IMR-90 (cell line): ENCODE data around the gene FERD3L. TPM values are rescaled to one million over a fixed set of nuclear protein-coding genes. Genes with fewer than 3 reads are reported as not detected.
A peak's percentile ranks its signal among the peaks of the same experiment; 100 is the strongest.

ENCODE experiments used
- ATAC-seq: fragments of 200-7000 bp; cut with Tn5 transposase; 2 replicates; pipeline ENCODE4 v1.9.1; 2020; ENCODE audit warnings: low read depth, mild to moderate bottlenecking, moderate library complexity
- Bru-seq: library from RNA; stranded (reverse); fragments of 400-500 nt; gene quantifications from one replicate; lab custom pipeline; 2021; lab: Mats Ljungman, UMichigan
- BruChase-seq, 2 experiments: library from RNA; stranded (reverse); fragments of 400-500 nt; gene quantifications; one replicate each; lab custom pipeline; 2021; lab: Mats Ljungman, UMichigan
- BruUV-seq: library from RNA; stranded (reverse); fragments of 400-500 nt; replicated peaks from 2 replicates; lab custom pipeline; 2021; lab: Mats Ljungman, UMichigan
- CTCF ChIA-PET: fragments of 300-600 bp; formaldehyde crosslinking; extraction: SDS; loops from one replicate; lab custom pipeline; 2021; ENCODE audit warnings: antibody characterized with exemption; lab: Yijun Ruan, JAX
- POLR2A ChIA-PET: fragments of 300-600 bp; sonication (Branson Sonifier 250); formaldehyde crosslinking; loops from one replicate; lab custom pipeline; 2022; ENCODE audit warnings: antibody characterized with exemption; ENCODE audit not compliant: unreplicated experiment; lab: Charles Lee
- DNase-seq: peaks from one replicate; pipeline ENCODE4 v3.0.0; 2013
- H2AFZ ChIP-seq: replicated peaks from 2 replicates; pipeline ENCODE3; 2013; ENCODE audit warnings: low read length, mild to moderate bottlenecking; ENCODE audit not compliant: poor library complexity
- H2AK5ac ChIP-seq: 2 replicates; pipeline ENCODE4 v1.6.1; 2013; ENCODE audit warnings: low read depth, low read length, inconsistent platforms
- H2AK9ac ChIP-seq: replicated peaks from 2 replicates; pipeline ENCODE3; 2013; ENCODE audit warnings: mild to moderate bottlenecking, low read depth, low read length, moderate library complexity; ENCODE audit not compliant: poor library complexity
- H2BK120ac ChIP-seq: 2 replicates; pipeline ENCODE4 v1.6.1; 2013; ENCODE audit warnings: low read depth, low read length, inconsistent platforms
- H2BK15ac ChIP-seq: 3 replicates; pipeline ENCODE4 v1.6.1; 2013; ENCODE audit warnings: low read depth, low read length, inconsistent platforms
- H2BK20ac ChIP-seq: 2 replicates; pipeline ENCODE4 v1.6.1; 2013; ENCODE audit warnings: low read depth, mild to moderate bottlenecking, inconsistent platforms, low read length, moderate library complexity
- H2BK5ac ChIP-seq: 2 replicates; pipeline ENCODE4 v1.6.1; 2013; ENCODE audit warnings: mild to moderate bottlenecking, low read depth, low read length, inconsistent platforms; ENCODE audit not compliant: poor library complexity, severe bottlenecking
- H3K14ac ChIP-seq: replicated peaks from 2 replicates; pipeline ENCODE4 v1.6.1; 2013; ENCODE audit warnings: low read depth, low read length, inconsistent platforms
- H3K18ac ChIP-seq: 2 replicates; pipeline ENCODE4 v1.6.1; 2013; ENCODE audit warnings: low read depth, low read length, control low read depth
- H3K23ac ChIP-seq: 2 replicates; pipeline ENCODE4 v1.6.1; 2013; ENCODE audit warnings: low read depth, low read length, inconsistent platforms
- H3K27ac ChIP-seq: 2 replicates; pipeline ENCODE4 v1.5.1; 2013; ENCODE audit warnings: mild to moderate bottlenecking, control low read depth, low read length; ENCODE audit not compliant: insufficient read depth
- H3K27me3 ChIP-seq: 2 replicates; pipeline ENCODE4 v1.6.1; 2013; ENCODE audit warnings: low read length; ENCODE audit not compliant: control insufficient read depth, insufficient read depth
- H3K36me3 ChIP-seq: 2 replicates; pipeline ENCODE4 v1.6.1; 2013; ENCODE audit warnings: low read length, mixed read lengths; ENCODE audit not compliant: control insufficient read depth, insufficient read depth
- H3K4ac ChIP-seq: 2 replicates; pipeline ENCODE4 v1.6.1; 2013; ENCODE audit warnings: low read depth, low read length, inconsistent platforms
- H3K4me1 ChIP-seq: 2 replicates; pipeline ENCODE4 v1.6.1; 2013; ENCODE audit warnings: low read length, mixed read lengths; ENCODE audit not compliant: control insufficient read depth, insufficient read depth
- H3K4me2 ChIP-seq: 2 replicates; pipeline ENCODE4 v1.6.1; 2013; ENCODE audit warnings: low read depth, mild to moderate bottlenecking, control low read depth, low read length, moderate library complexity
- H3K4me3 ChIP-seq: 2 replicates; pipeline ENCODE4 v1.5.1; 2013; ENCODE audit warnings: low read depth, mild to moderate bottlenecking, control low read depth, low read length, moderate library complexity; ENCODE audit not compliant: insufficient read depth
- H3K56ac ChIP-seq: 2 replicates; pipeline ENCODE4 v1.6.1; 2013; ENCODE audit warnings: low read length, inconsistent platforms; ENCODE audit not compliant: insufficient read depth; ENCODE audit errors: extremely low read depth
- H3K79me1 ChIP-seq, 2 experiments: 2 replicates each; pipeline ENCODE4 v1.6.1; 2013; ENCODE audit warnings: low read length in 2 of 2, inconsistent platforms in 1 of 2, low read depth in 1 of 2
- H3K9ac ChIP-seq: 2 replicates; pipeline ENCODE4 v1.6.1; 2013; ENCODE audit warnings: low read depth, low read length, control low read depth
- H3K9me1 ChIP-seq: 2 replicates; pipeline ENCODE4 v1.6.1; 2013; ENCODE audit warnings: low read length, inconsistent platforms; ENCODE audit not compliant: insufficient read depth
- H3K9me3 ChIP-seq: 2 replicates; pipeline ENCODE4 v1.6.1; 2013; ENCODE audit warnings: low read length; ENCODE audit not compliant: control insufficient read depth, insufficient read depth
- H4K20me1 ChIP-seq: 2 replicates; pipeline ENCODE4 v1.6.1; 2013; ENCODE audit warnings: low read length, inconsistent platforms; ENCODE audit not compliant: insufficient read depth
- H4K5ac ChIP-seq: 2 replicates; pipeline ENCODE4 v1.6.1; 2013; ENCODE audit warnings: mild to moderate bottlenecking, low read depth, low read length, control low read depth
- H4K8ac ChIP-seq, 2 experiments: 2 replicates each; pipeline ENCODE4 v1.6.1; 2013; ENCODE audit warnings: low read depth in 2 of 2, low read length in 2 of 2, control low read depth in 1 of 2, inconsistent platforms in 1 of 2
- H4K91ac ChIP-seq: 2 replicates; pipeline ENCODE4 v1.6.1; 2013; ENCODE audit warnings: low read depth, low read length, inconsistent platforms; ENCODE audit not compliant: insufficient read depth
- BHLHE40 ChIP-seq: fragments of 150-350 bp; IDR thresholded peaks from 2 replicates; pipeline ENCODE4 v1.6.1; 2016; ENCODE audit warnings: mild to moderate bottlenecking, low read depth, low read length
- CEBPB ChIP-seq: IDR thresholded peaks from 2 replicates; pipeline ENCODE4 v1.6.1; 2012; ENCODE audit warnings: low read depth, low read length, improper control_type of control experiment
- CHD1 ChIP-seq: IDR thresholded peaks from 2 replicates; pipeline ENCODE4 v1.6.1; 2012; ENCODE audit warnings: low read depth, low read length, improper control_type of control experiment
- ELK1 ChIP-seq: fragments of 150-350 bp; IDR thresholded peaks from 2 replicates; pipeline ENCODE4 v1.6.1; 2016; ENCODE audit warnings: low read depth, mild to moderate bottlenecking, low read length, moderate library complexity, borderline replicate concordance
- FOS ChIP-seq: fragments of 150-350 bp; IDR thresholded peaks from 2 replicates; pipeline ENCODE4 v1.6.1; 2016; ENCODE audit warnings: low read depth, low read length
- MAFK ChIP-seq: IDR thresholded peaks from 2 replicates; pipeline ENCODE4 v1.6.1; 2012; ENCODE audit warnings: low read depth, low read length, improper control_type of control experiment
- MAZ ChIP-seq: IDR thresholded peaks from 2 replicates; pipeline ENCODE4 v1.6.1; 2012; ENCODE audit warnings: low read depth, mild to moderate bottlenecking, low read length, improper control_type of control experiment, moderate library complexity, borderline replicate concordance
- MXI1 ChIP-seq: IDR thresholded peaks from 2 replicates; pipeline ENCODE4 v1.6.1; 2012; ENCODE audit warnings: low read depth, mild to moderate bottlenecking, low read length, moderate library complexity, borderline replicate concordance
- NFE2L2 ChIP-seq: fragments of 150-350 bp; IDR thresholded peaks from 2 replicates; pipeline ENCODE4 v1.6.1; 2016; ENCODE audit warnings: low read depth, mild to moderate bottlenecking, low read length
- POLR2A ChIP-seq: IDR thresholded peaks from 2 replicates; pipeline ENCODE4 v1.6.1; 2012; ENCODE audit warnings: mild to moderate bottlenecking, low read depth, low read length
- RCOR1 ChIP-seq: IDR thresholded peaks from 2 replicates; pipeline ENCODE4 v1.6.1; 2012; ENCODE audit warnings: mild to moderate bottlenecking, low read length, improper control_type of control experiment; ENCODE audit not compliant: insufficient replicate concordance
- RFX5 ChIP-seq: IDR thresholded peaks from 2 replicates; pipeline ENCODE4 v1.8.0; 2012; ENCODE audit warnings: low read depth, mild to moderate bottlenecking, low read length, moderate library complexity
- SMC3 ChIP-seq: fragments of 150-350 bp; IDR thresholded peaks from 2 replicates; pipeline ENCODE4 v1.6.1; 2016; ENCODE audit warnings: low read depth, mild to moderate bottlenecking, antibody characterized with exemption, low read length, moderate library complexity
- USF2 ChIP-seq: fragments of 150-350 bp; IDR thresholded peaks from 2 replicates; pipeline ENCODE4 v1.6.1; 2017; ENCODE audit warnings: mild to moderate bottlenecking, antibody characterized with exemption, low read length, low read depth
- WGBS, 2 experiments: methylation state at CpG; one replicate each; pipeline versions ENCODE4 v1.1.5 to v1.1.7; 2013; ENCODE audit warnings: missing lambda C conversion rate in 2 of 2; ENCODE audit not compliant: insufficient read length in 1 of 2; ENCODE audit errors: extremely low coverage in 2 of 2; 5-methylcytosine and 5-hydroxymethylcytosine counted together
- dilution Hi-C: fragments of 300-500 bp; cut with HindIII; formaldehyde crosslinking; loops from one replicate; pipeline ENCODE4 v1.14.3; 2018; ENCODE audit warnings: low sequenced_read_pairs; ENCODE audit not compliant: unreplicated experiment
- in situ Hi-C: fragments of 300-500 bp; cut with MboI; formaldehyde crosslinking; loops from 3 replicates; pipeline ENCODE4 v1.14.3; 2019; ENCODE audit warnings: low sequenced_read_pairs, inconsistent platforms, mixed read lengths
- intact Hi-C: fragments of 100-400 bp; cut with micrococcal nuclease; formaldehyde crosslinking; loops from 2 replicates; pipeline ENCODE4 v1.10.0; 2022
- long read RNA-seq: library from polyadenylated mRNA; unstranded; transcript quantifications from one replicate; pipeline ENCODE4 v2.0.0, GENCODE V29; 2021; ENCODE audit not compliant: unreplicated experiment
- polyA plus RNA-seq, 3 experiments: library from polyadenylated mRNA; depleted of rRNA; stranded (reverse); fragments of >200 nt; gene quantifications; 2 replicates each; pipeline ENCODE4 v1.2.3, GENCODE V29; 2012; ENCODE audit warnings: low replicate concordance in 1 of 3
- total RNA-seq: library from RNA; depleted of rRNA; stranded (reverse); fragments of >200 nt; gene quantifications from 2 replicates; pipeline ENCODE4 v1.2.3, GENCODE V29; 2012; rRNA removed

Gene FERD3L, protein sequence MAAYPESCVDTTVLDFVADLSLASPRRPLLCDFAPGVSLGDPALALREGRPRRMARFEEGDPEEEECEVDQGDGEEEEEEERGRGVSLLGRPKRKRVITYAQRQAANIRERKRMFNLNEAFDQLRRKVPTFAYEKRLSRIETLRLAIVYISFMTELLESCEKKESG
- not detected in 2 replicates for total RNA-seq
- not detected in 2 replicates for polyA plus RNA-seq (2012; rRNA removed)
- polyA plus RNA-seq (2012; cell fraction: cytosol; rRNA removed) = not detected in 2 replicates
- polyA plus RNA-seq (2012; cell fraction: nucleus; rRNA removed; ENCODE audit: low replicate concordance) = not detected in 2 replicates
- not detected for Bru-seq, nascent RNA
- BruChase-seq, experiment 1, labeled RNA remaining after a 6-hour chase = not detected
- not detected for BruChase-seq, experiment 2, labeled RNA remaining after a 2-hour chase
- long read RNA-seq = 0 reads

- no peak within 1 kb of the TSS for H3K27ac ChIP-seq
- in situ Hi-C loops (no loop called here), dilution Hi-C loops (no loop called here), intact Hi-C loops (no loop called here)
- peaks cover 32% of the 10 kb centered on the region for H3K27me3 ChIP-seq
- H4K20me1 ChIP-seq = no peaks in the 10 kb centered on the region
- no peaks in the 10 kb centered on the region for H3K9me1 ChIP-seq
- no peak within 1 kb of the TSS for H2BK20ac ChIP-seq
- POLR2A ChIA-PET = no interaction called here
- H3K9ac ChIP-seq = no peak within 1 kb of the TSS
- ATAC-seq (no peak), DNase-seq (no peak)
- H3K23ac ChIP-seq = no peak within 1 kb of the TSS; the same call in 1 of the 2 replicates
- peak within 1 kb of the TSS; percentile 54 for H2AFZ ChIP-seq
- H3K9me3 ChIP-seq = peaks cover 13% of the 10 kb centered on the region
- H3K4ac ChIP-seq = no peak within 1 kb of the TSS
- no peak within 1 kb of the TSS for H3K4me3 ChIP-seq
- no TSS peak for BruUV-seq
- CTCF ChIA-PET = no interaction called here
- 7% methylated on average over 28 of the region's 51 CpGs; no CpG with 5 or more reads in 1 of the 2 experiments for WGBS, 2 experiments
- H4K8ac ChIP-seq = no peak within 1 kb of the TSS
- no peak within 1 kb of the TSS for H2AK5ac ChIP-seq
- H3K18ac ChIP-seq = no peak within 1 kb of the TSS
- no peak within 1 kb of the TSS for H2BK120ac ChIP-seq
- peak within 1 kb of the TSS; percentile 10; the same call in 1 of the 2 replicates for H3K4me2 ChIP-seq
- no peak within 1 kb of the TSS for H2BK15ac ChIP-seq
- H3K14ac ChIP-seq = no peak within 1 kb of the TSS
- H4K91ac ChIP-seq = no peak within 1 kb of the TSS
- no peaks in the 10 kb centered on the region for H3K79me1 ChIP-seq
- no peaks in the 10 kb centered on the region for H3K36me3 ChIP-seq
- H4K5ac ChIP-seq = no peak within 1 kb of the TSS
- no peaks in the 10 kb centered on the region for H3K4me1 ChIP-seq
- no peak within 1 kb of the TSS for H2AK9ac ChIP-seq
- no peak within 1 kb of the TSS for H3K56ac ChIP-seq
- H2BK5ac ChIP-seq = no peak within 1 kb of the TSS
- TF ChIP-seq FOS (no peak), ELK1 (no peak), MXI1 (no peak), CHD1 (no peak), SMC3 (no peak), MAFK (no peak), MAZ (no peak), CEBPB (no peak), RFX5 (no peak), USF2 (no peak), BHLHE40 (no peak), RCOR1 (no peak), POLR2A (no peak), NFE2L2 (no peak)
Measured at GRCh38 chr7:19144661-19145433, at the start of gene FERD3L. Gene FERD3L (minus strand): TSS chr7:19145421. CDS start chr7:19145362, 59 bp downstream.
